ENCODE results near the gene ZNF275.
"Not testable (repeated sequence)": the region's sequence is repeated elsewhere in the genome, so short reads cannot be mapped to it uniquely, and the experiment has no call there.

Gene ZNF275

DNA sequence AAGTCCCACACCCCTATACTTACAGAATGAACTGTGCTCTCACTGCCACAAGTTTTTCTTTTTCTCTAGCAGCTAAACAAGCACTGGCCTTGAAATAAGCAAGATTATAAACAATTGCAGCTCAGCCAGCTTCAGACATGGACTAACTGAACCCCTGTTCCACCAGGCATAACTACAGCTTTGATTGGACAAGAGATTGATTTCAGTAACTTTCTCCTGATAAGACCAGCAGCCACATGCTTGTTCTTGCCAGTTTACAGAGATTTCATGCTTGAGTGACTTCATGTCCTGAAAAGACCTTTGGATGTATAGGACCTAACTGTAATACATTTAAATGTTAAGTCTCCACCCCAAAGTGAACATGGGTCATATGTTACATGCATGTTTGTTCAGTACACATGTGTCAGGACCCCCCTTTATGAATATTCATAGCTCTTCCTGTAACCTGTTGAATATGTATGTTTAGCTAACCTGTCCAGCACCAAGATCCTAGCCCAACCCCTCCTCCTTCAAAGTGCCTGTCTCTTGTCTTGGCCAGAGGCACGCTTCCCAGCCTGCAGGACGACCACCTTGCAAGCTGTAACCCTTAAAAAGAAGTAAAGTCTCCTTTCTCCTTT, 27.9 kb downstream of the ZNF275 start:
- no peak for DNase-seq (ENCODE audit: low spot score)

DNA sequence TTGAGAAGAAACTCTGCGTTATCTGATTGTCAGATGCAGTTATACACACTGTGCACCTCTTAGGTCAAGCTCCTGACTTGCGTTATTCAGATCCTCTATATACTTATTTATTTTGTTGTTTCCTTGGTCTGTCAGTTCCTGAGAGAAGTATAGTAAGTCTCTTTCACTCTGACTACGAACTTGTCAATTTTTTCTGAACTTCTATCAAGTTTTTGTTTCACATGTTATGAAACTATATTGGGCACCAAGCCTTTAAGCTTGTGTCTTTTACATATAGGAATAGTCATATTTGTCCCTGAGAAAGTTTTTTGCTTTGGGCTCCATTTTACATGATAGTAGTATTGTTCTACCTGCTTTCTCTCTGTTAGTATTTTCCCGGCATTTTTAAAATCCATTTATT, 31.7 kb downstream of the ZNF275 start:
- DNase-seq (ENCODE audit: low spot score): no peak

DNA sequence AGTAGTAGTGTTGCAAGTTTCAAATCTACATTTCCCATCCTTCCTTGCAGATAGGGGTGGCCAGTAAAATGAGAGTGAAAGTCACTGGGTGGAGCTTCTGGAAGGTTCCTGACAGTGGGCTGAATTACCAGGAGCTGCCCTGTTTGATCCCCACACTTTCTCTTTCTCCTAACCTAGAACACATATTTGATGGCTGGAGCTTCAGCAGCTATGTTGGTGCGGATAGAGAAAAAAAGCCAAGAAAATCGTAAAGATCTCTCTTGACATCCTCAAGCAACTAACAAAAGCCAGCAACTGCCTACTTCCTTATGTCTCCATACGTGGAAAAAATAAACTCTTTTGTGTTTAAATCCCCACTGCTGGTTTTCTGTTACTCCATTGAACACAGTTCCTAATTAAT, 32.2 kb downstream of the ZNF275 start:
- no peak for DNase-seq (ENCODE audit: low spot score)

DNA sequence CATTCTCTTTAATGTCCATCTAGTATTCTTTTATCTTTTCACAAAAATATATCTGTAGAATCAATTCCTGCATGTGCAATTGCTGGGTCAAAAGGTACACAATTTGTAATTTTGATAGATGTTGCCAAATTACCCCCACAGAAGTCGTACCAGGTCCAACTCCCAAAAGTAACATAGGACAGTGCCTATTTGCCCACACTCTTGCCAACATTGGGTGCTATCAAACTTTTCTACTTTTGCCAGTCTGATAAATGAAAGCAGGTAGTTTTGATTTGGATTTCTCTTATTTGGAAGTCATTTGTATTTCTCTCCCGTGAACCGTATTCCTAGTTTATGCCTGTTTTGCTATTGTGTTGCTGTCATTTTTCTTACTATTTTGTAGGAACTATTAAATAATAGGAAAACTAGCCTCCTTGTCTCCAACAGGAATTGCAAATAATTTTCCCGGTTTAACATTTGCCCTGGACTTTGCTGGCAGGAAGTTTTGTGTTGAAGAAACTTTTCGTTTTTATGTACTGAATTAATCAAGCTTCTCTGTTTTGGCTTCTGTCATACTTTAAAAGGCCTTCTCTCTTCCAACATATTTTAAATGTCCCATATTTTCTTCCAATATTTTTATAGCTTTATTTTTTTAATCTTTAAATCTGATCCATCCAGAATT, 33.1 kb downstream of the ZNF275 start:
- no peak for DNase-seq (ENCODE audit: low spot score)

DNA sequence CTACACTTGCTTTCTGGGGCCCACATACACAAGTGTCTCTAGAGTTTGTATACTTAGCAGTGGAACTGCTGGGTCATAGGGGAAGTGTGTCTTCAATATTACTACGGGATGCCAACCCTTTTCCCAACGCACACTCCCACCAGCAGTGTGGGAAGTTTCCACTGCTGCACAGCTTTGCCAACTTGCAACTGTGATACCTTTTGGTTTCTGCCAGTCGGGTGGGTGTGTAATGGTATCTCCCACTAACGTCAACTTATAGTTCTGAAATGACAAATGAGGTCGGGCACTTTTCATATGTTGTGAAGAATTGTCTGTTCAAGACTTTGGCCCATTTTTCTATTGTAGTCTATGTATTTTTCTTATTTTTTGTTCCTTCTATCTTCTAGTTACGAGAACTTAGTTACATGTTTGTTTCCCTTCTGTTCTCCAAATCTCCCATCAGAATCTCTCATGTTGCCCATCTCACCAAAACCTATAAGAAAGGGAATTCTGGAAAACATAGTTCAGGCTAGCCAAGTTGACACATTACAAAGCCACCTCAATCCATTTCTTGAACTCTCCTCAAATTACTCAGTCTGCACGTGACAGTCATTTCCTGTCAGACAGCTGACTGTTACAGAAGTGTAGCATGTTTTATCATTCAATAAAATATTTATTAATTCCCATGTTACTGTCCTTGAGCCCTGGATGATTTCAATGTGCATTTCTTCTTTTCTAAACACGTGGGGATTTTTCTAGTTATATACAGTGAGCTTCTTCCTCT, 36.5 kb downstream of the ZNF275 start:
- DNase-seq (ENCODE audit: low spot score): no peak

DNA sequence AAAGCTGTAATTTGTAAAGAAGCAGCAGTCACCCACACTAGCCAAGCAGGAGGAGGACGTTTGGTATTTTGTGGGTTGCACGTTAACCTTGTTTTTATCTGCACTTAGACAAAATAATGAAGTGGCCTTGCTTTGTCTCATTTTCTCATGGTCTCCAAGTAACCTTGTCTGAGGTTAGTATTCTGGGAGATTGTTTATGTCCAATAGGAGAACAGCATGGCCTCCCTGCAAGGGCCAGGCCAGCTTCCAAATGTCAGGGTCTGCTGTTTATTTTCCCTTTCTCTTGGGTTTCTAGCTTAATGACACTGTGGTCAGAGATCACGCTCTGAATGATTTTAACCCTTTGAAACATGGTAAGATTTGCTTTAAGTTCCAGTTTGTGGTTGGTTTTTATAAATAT, 37.3 kb downstream of the ZNF275 start:
- DNase-seq (ENCODE audit: low spot score): no peak

DNA sequence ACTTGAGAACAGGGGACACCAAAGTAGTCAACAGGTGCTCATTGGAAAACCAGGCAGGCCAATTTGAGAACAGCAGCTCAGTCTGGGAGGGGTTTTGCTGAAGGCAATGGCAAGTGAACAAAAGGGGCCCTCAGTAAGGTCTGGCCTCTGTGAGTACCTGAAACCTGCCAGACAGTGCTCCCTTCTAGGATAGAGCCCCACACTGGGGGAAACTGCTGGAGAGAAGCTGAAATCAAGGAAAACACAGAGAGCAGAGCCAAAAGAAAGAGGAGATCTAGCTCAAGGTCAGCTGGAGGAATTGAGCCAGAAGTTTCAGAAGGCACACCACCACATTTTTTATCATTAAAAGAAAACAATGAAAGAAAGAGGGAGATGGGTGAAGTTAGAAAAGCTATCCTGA, 39.0 kb downstream of the ZNF275 start:
- no peak for DNase-seq (ENCODE audit: low spot score)

DNA sequence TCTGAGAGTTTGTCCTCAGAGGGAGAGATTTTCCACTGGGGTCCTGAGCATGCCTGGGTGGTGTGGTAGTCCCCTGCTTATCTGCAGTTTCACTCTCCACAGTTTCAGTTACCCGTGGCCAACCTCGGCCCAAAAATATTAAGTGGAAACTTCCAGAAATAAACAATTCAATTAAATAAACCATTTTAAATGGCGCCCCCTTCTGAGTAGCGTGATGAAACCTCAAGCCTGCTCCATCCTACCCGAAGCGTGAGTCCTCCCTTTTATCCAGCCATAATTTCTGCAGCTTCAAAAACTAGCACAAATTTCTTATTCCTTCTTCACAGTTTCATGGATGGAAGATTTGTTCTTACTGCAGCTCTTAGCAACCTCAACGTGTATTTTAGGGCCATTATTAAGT, 40.5 kb downstream of the ZNF275 start:
- DNase-seq (ENCODE audit: low spot score): no peak

DNA sequence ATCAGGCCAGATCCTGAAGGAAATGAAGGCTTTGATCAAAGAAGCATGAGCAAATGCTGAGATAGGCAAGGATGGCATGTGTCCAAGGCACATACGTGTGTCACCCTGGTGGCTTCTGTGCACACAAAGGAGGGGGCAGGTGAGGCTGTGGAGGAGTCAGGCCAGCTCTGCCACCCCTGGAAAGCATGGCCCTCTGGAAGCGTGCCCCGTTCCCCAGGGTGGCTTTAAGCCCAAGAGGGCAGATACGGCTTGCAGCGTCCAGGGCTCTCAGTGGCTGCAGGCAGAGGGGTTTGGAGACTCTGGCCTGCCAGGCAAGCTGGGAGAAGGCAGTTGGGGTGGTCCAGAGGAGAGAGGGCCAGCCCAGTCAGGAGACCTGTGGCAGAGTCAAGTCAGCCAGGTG, 41.6 kb downstream of the ZNF275 start:
- no peak for DNase-seq (ENCODE audit: low spot score)

DNA sequence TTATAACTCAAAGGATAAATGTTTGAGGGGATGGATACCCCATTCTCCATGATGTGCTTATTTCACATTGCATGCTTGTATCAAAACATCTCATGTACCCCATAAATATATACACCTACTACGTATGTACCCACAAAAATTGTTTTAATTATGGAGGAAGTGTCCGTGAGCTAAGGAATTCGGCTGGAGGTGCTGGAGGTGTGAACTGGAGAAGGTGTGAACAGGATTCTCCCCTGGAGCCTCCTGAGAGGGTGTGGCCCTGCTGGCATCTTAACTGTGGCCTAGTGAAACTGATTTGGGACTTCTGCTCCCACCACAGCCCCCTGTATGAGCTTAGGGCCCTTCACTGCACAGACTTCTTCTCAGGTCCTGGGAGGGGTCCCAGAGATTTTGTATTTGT, 43.8 kb downstream of the ZNF275 start:
- DNase-seq (ENCODE audit: low spot score): no peak

DNA sequence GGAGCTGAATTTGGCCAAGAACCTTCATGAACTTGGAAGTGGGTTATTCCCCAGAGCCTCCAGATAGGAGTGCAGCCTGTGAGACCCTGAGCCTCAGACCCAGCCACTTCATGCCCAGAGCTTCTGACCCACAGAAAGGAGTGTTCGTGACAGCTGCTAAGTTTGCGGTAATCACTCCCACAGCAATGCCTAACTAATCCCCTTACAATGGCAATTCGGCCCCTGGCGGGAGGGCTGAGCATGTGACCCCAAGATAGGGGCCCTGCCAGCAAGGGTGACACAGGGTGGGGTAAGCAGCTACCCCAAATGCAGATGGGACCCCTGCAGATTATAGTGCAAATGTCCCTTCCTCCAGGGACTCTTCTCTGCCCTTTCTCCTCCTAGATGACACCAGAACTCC, 44.7 kb downstream of the ZNF275 start:
- no peak for DNase-seq (ENCODE audit: low spot score)

DNA sequence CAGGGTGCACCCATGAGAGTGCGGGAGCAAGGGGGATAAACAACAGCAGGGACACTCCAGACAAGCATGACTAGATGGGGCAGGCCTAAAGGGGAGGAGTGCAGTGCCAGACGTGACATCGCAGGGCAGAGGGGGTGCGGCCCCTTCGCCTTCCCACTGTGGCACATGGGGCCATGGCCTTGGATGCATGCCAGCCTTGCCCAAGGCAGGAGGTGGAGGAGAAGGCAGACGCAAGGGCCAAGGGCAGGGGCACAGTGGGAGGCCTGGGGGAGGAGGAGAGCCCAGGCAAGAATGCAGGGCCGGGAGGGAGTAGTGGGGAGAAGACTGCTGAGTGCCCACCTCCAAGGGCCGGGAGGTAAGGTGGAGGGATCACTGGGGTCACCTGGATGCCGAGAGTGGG, 45.6 kb downstream of the ZNF275 start:
- no peak for DNase-seq (ENCODE audit: low spot score)

DNA sequence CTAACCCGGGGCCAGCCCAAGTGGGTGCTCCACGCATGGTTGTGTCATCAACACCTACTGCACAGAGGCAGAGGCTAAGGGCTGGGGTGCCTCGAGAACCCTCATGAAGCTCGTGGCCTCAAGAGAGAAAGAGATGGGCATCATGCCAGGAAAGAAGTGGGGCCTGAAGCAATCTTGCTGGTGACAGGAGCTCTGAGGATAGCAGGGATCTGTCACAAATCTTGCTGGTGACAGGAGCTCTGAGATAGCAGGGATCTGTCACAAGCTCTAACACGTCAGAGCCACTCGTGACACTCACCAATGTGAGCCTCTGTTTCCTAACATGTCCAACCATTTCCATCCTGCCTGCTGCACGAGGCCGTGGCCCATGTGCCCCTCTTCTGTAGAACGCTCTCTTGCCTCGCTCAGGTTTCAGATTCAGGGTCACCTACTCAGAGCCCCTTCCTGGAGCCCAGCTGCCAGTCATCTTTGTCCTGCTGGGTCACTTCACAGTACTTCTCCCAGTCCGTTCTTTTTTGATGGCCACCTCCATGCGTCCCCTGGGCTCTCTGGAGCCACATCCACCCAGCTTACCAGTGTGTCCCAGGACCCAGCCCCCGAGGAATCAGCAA, 46.1 kb downstream of the ZNF275 start:
- DNase-seq (ENCODE audit: low spot score): no peak

DNA sequence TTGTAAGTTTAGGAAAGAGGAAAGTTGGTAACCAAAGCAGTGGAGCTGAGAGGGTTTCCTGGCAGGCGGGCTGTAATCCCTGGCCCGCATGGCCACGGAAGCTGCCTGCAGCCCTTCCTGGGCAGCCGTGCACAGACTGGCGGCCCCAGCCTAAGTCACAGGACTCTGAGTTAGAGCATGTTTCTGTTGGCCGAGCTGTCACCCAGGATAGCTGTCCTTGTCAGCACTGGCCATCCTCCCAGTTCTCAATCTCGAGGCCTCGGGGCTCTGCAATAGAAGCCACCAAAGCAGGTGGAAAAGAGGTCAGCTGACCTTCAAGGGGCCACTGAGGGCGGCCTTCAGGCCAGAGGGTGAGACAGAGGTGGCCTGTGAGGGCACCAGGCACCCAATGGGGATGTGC, 46.7 kb downstream of the ZNF275 start:
- no peak for DNase-seq (ENCODE audit: low spot score)

DNA sequence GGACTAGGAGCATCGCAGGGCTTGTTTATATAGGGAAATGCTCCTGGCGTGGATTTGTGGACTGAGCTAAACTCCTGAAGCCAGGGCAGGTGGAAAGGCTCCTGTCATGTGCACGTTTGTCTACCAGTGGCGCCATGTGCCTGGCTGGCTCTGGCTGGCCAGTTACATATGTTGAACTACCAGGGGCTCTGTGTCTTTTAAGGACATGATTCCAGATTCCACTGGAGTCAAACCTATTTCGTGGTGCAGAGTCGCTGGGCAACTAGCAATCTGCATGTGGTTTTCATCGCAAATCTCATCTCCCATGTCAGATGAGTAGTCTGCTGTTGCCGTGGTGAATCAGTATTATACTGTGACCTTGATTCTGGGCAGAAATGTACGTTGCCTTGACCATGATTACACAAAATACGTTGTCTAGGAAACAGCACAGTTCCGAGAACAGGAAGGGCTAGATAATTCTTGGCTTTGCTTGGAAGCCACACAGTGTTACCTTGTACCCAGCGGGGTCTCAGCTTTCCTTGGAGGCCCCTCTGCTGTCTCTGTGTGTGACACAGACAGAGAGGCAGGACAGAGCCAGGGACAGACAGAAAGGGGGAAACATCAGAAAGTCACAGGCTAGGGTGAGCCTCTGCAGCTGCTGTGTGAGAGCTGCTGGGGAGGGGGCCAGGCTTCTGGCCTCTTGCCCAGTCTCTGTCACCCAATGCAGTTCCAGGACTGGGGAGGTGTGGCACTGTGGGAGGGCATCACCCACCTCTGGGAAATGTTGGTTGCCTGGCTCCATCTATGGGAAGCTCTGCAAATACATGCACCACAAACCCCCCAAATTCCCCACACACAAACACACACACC, 48.0 kb downstream of the ZNF275 start:
- DNase-seq (ENCODE audit: low spot score): peak; percentile 18

DNA sequence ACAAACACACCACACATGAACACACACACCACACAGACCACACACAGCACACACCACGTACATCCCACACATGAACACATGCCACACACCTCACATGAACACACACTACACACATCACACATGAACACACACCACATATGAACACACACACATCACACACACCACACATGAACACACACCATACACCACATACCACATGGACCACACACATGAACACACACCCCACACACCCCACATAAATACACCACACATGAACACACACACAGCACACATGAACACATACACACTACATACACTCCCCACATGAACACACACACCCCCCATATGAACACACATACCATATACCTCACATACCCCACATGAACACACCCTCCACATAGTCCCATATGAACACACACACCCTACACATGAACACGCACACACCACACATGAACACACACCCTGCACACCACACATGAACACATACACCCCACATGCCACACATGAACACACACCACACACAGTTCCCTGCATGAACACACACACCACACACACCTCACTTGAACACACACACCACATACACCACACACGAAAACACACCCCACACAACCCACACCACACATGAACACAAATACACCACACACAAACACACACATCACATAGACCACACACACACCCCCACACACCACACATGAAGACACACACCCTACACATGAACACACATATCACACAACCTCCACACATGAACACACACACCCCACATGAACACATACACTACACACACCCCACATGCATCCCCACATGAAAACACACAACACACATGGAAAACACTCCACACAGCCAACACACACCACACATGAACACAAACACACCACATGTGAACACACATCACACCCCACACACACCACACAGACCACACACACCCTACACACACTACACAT, 48.9 kb downstream of the ZNF275 start:
- no peak for DNase-seq (ENCODE audit: low spot score)

DNA sequence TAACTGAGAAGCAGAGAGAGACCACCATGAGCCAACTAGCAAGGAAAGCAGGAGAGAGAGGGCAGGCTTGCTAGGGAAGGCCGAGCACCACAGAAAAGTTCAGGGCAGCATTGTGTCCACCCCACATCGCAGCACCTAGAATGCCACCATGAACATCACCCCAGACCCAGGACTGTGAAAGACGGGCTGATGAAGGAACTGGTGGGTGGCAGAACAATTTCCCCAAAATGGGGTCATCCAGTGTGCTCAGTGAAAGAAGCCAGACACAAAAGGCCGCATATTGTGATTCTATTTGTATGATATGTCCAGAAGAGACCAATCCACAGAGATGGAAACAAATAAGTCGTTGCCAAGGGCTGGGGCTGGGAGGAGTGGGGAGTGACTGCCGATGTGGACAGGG, 50.4 kb downstream of the ZNF275 start:
- DNase-seq (ENCODE audit: low spot score): no peak

DNA sequence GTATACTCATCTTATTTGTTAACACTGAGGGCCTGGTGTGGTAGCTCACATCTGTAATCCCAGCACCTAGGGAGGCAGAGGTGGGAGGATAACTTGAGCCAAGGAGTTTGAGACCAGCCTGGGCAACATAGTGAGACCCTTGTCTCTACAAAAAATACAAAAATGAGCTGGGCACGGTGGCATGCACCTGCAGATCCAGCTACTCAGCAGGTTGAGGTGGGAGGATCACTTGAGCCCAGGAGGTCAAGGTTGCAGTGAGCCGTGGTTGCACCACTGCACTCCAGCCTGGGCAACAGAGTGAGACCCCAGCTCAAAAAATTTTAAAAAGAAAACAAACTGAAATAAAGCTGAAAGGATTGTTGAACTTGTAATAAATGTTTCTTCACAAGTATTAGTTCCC, 51.0 kb downstream of the ZNF275 start:
- DNase-seq (ENCODE audit: low spot score): not testable (repeated sequence)

DNA sequence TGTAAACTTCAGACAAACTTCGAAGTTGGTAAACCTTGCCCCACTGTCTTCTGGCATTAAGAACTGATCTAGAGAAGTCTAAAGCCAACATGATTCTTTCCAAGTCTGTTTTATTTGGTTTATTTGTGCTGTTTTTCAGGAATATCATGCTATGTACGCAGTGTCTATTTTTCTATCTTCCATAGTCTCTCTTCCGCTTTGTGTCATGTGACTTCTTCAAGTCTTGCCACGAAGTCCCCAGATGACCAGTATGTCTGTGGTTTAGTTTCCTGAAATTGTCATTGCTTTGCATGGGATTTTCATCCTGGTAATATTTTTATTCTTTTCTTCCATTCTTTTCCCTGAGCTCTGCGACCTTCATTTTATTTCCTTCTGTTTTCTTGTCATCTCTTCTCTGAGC, 52.1 kb downstream of the ZNF275 start:
- no peak for DNase-seq (ENCODE audit: low spot score)

DNA sequence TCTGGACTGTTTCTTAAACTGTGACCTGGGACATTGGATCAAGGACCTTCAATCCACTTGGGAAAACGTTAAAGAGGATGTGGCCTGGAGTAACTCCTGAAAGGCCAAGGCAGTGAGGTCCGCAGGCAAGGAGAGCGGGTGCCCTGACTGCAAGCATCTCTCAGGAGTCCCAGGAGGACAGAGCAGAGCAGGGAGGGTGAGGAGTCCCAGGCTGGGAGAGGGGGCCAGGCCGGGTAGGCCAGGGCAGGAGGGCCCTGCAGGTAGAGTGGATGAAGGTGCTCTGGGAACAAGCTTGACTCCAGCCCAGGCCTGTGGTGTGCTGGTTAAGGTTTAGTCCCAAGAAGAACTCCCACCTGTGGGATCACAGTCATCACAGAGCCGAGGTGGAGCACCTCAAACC, 53.4 kb downstream of the ZNF275 start:
- DNase-seq (ENCODE audit: low spot score): no peak

All from SW480 (cell line).